Astrocyte (in vitro differentiated cells and primary cell): ENCODE results near the gene DGKQ. TPM values are rescaled to one million over a fixed set of nuclear protein-coding genes. Genes with fewer than 3 reads are reported as not detected.

Experiments
- DNase-seq: peaks from one replicate; pipeline ENCODE4 v3.0.0-alpha.2; 2010; ENCODE audit warnings: low read depth
- FAIRE-seq: peaks from 2 replicates; lab custom pipeline; 2011; peaks lifted over from hg19 to GRCh38; lab: Jason Lieb, UNC
- H2AFZ ChIP-seq: 2 replicates; pipeline ENCODE4 v1.6.0; 2012; ENCODE audit warnings: low read depth, low read length, inconsistent platforms
- H3K27ac ChIP-seq: 2 replicates; pipeline ENCODE4 v1.5.1; 2011; ENCODE audit warnings: low read depth, low read length, inconsistent platforms
- H3K27me3 ChIP-seq: 2 replicates; pipeline ENCODE4 v1.6.0; 2011; ENCODE audit warnings: low read length, inconsistent platforms; ENCODE audit not compliant: insufficient read depth
- H3K36me3 ChIP-seq: 2 replicates; pipeline ENCODE4 v1.5.1; 2011; ENCODE audit warnings: low read length, inconsistent platforms; ENCODE audit not compliant: insufficient read depth
- H3K4me1 ChIP-seq: 2 replicates; pipeline ENCODE4 v1.5.1; 2011; ENCODE audit warnings: low read length, inconsistent platforms; ENCODE audit not compliant: insufficient read depth
- H3K4me2 ChIP-seq: 2 replicates; pipeline ENCODE4 v1.6.0; 2012; ENCODE audit warnings: low read length, inconsistent platforms
- H3K4me3 ChIP-seq: 2 replicates; pipeline ENCODE4 v1.5.1; 2011; ENCODE audit warnings: low read depth, mild to moderate bottlenecking, low read length, inconsistent platforms; ENCODE audit not compliant: insufficient read depth
- H3K79me2 ChIP-seq: 2 replicates; pipeline ENCODE4 v1.6.0; 2012; ENCODE audit warnings: mild to moderate bottlenecking, low read length, inconsistent platforms; ENCODE audit not compliant: insufficient read depth
- H3K9ac ChIP-seq: 2 replicates; pipeline ENCODE4 v1.6.0; 2012; ENCODE audit warnings: mild to moderate bottlenecking, low read length, inconsistent platforms
- H3K9me3 ChIP-seq: 2 replicates; pipeline ENCODE4 v1.5.1; 2012; ENCODE audit warnings: low read depth, mild to moderate bottlenecking, low read length, inconsistent platforms; ENCODE audit not compliant: insufficient read depth
- H4K20me1 ChIP-seq: 2 replicates; pipeline ENCODE4 v1.6.0; 2012; ENCODE audit warnings: low read length, inconsistent platforms; ENCODE audit not compliant: insufficient read depth
- H3K27ac Mint-ChIP-seq: one replicate; pipeline ENCODE4 v1.8.0; 2021; ENCODE audit warnings: mild to moderate bottlenecking, mixed read lengths; ENCODE audit not compliant: unreplicated experiment
- H3K27me3 Mint-ChIP-seq: one replicate; pipeline ENCODE4 v1.8.0; 2021; ENCODE audit warnings: low read depth, mixed read lengths; ENCODE audit not compliant: unreplicated experiment
- H3K36me3 Mint-ChIP-seq: one replicate; pipeline ENCODE4 v1.8.0; 2021; ENCODE audit warnings: low read depth, mixed read lengths; ENCODE audit not compliant: unreplicated experiment
- H3K4me1 Mint-ChIP-seq: one replicate; pipeline ENCODE4 v1.8.0; 2021; ENCODE audit warnings: low read depth, mixed read lengths; ENCODE audit not compliant: unreplicated experiment
- H3K4me3 Mint-ChIP-seq: one replicate; pipeline ENCODE4 v1.8.0; 2021; ENCODE audit warnings: mild to moderate bottlenecking, moderate library complexity, mixed read lengths; ENCODE audit not compliant: unreplicated experiment
- H3K9me3 Mint-ChIP-seq: one replicate; pipeline ENCODE4 v1.8.0; 2021; ENCODE audit warnings: mild to moderate bottlenecking, mixed read lengths; ENCODE audit not compliant: unreplicated experiment
- CTCF ChIP-seq: IDR thresholded peaks from 2 replicates; pipeline ENCODE4 v1.5.1; 2011; ENCODE audit warnings: low read depth, mild to moderate bottlenecking, inconsistent platforms, low read length, moderate library complexity; ENCODE audit not compliant: insufficient read depth
- EZH2 ChIP-seq: IDR thresholded peaks from 2 replicates; pipeline ENCODE4 v1.6.1; 2012; ENCODE audit warnings: mild to moderate bottlenecking, low read length, inconsistent platforms; ENCODE audit not compliant: insufficient read depth
- total RNA-seq: library from RNA; stranded (reverse); gene quantifications from 2 replicates; pipeline ENCODE4 v1.2.1, GENCODE V29; 2021

Gene DGKQ
- total RNA-seq, 1 donor from 2014 or later, result 19.0 TPM

- peaks cover 46% of the 10 kb centered on the region for H4K20me1 ChIP-seq
- H3K27me3 ChIP-seq, result no peaks in the 10 kb centered on the region
- H3K9me3 ChIP-seq, result no peaks in the 10 kb centered on the region
- peaks cover 1% of the 10 kb centered on the region for H3K27me3 Mint-ChIP-seq
- TF ChIP-seq CTCF, result no peak
- TF ChIP-seq EZH2, result no peak
- no peak overlapping the region for H3K4me3 Mint-ChIP-seq
- no peak for FAIRE-seq
- H2AFZ ChIP-seq, result no peak overlapping the region
- H3K9me3 Mint-ChIP-seq, result no peaks in the 10 kb centered on the region
- H3K79me2 ChIP-seq, result no peaks in the 10 kb centered on the region
- no peak overlapping the region for H3K9ac ChIP-seq
- no peaks in the 10 kb centered on the region for H3K36me3 ChIP-seq
- H3K4me1 ChIP-seq, result peaks cover 7% of the 10 kb centered on the region
- H3K4me1 Mint-ChIP-seq, result peaks cover 8% of the 10 kb centered on the region
- peaks cover 2% of the 10 kb centered on the region for H3K36me3 Mint-ChIP-seq
- no peak overlapping the region for H3K4me3 ChIP-seq
- H3K27ac Mint-ChIP-seq, result no peak overlapping the region
- DNase-seq, result no peak
- H3K4me2 ChIP-seq, result no peak overlapping the region
- no peak overlapping the region for H3K27ac ChIP-seq
These were observed 26.6 kb downstream of the DGKQ start for GRCh38 chr4:946517-947471.

- Mint-ChIP-seq H3K4me3 (no peak overlapping the region), H3K4me1 (peaks cover 8% of the 10 kb centered on the region), H3K27me3 (peaks cover 1% of the 10 kb centered on the region), H3K36me3 (peaks cover 2% of the 10 kb centered on the region), H3K27ac (no peak overlapping the region), H3K9me3 (no peaks in the 10 kb centered on the region)
- Histone ChIP-seq H2AFZ (no peak overlapping the region), H3K4me3 (no peak overlapping the region), H3K9ac (peak overlapping the region; percentile 57), H3K9me3 (no peaks in the 10 kb centered on the region), H4K20me1 (peaks cover 46% of the 10 kb centered on the region), H3K4me1 (peaks cover 7% of the 10 kb centered on the region), H3K27ac (no peak overlapping the region), H3K79me2 (no peaks in the 10 kb centered on the region), H3K4me2 (no peak overlapping the region), H3K27me3 (no peaks in the 10 kb centered on the region), H3K36me3 (no peaks in the 10 kb centered on the region)
- DNase-seq, result no peak
- no peak for FAIRE-seq
- TF ChIP-seq CTCF (no peak), EZH2 (no peak)
These were observed 27.3 kb downstream of the DGKQ start for GRCh38 chr4:946103-946450.
